MM.1S (cell line): ENCODE results near the gene PTPRD.

Experiments
- EZH2phosphoT487 ChIP-seq: fragments of 300-600 bp; sonication (generic); IDR thresholded peaks from 2 replicates; pipeline ENCODE4 v1.6.1; 2018; ENCODE audit warnings: antibody characterized with exemption, low read length
- TF ChIP-seq, protein P1 (sequence below): fragments of 300-600 bp; sonication (generic); IDR thresholded peaks from 2 replicates; pipeline ENCODE4 v1.5.1; 2016; ENCODE audit warnings: antibody characterized with exemption, low read length, mixed read lengths

DNA sequence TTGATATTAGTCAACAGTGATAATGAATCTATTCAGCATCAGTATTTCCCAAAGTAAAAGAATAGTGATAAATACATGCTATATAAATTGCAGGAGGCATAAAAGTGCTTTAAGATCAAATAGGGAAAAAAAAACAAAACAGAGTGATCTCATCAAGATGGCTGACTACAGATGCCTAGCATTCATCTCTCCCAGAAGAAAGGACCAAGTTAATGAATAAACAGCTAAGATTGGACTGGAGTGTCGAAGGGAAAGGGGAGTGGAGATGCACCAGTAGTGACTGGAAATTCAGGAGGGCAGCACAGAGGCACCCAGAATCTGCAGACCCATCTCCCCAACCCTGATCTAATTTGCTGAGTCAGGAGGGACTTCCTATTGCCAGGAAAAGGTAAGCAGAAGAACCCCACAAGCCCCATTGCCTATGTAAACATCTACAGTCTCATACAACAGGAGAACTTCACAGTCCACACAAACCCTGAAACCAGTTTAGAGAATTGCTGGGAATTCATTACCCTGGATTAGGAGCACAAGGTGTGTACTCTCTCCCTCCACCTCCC is 699.4 kb downstream of the PTPRD start:
- TF ChIP-seq, protein P1, sequence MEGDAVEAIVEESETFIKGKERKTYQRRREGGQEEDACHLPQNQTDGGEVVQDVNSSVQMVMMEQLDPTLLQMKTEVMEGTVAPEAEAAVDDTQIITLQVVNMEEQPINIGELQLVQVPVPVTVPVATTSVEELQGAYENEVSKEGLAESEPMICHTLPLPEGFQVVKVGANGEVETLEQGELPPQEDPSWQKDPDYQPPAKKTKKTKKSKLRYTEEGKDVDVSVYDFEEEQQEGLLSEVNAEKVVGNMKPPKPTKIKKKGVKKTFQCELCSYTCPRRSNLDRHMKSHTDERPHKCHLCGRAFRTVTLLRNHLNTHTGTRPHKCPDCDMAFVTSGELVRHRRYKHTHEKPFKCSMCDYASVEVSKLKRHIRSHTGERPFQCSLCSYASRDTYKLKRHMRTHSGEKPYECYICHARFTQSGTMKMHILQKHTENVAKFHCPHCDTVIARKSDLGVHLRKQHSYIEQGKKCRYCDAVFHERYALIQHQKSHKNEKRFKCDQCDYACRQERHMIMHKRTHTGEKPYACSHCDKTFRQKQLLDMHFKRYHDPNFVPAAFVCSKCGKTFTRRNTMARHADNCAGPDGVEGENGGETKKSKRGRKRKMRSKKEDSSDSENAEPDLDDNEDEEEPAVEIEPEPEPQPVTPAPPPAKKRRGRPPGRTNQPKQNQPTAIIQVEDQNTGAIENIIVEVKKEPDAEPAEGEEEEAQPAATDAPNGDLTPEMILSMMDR: no peak
- TF ChIP-seq EZH2phosphoT487: no peak
